DMS153 (cell line): ENCODE results near the gene LRRC4C.

Source experiments
- DNase-seq: peaks from one replicate; lab custom pipeline; 2025; lab: John Stamatoyannopoulos, UW

The LRRC4C gene

DNA sequence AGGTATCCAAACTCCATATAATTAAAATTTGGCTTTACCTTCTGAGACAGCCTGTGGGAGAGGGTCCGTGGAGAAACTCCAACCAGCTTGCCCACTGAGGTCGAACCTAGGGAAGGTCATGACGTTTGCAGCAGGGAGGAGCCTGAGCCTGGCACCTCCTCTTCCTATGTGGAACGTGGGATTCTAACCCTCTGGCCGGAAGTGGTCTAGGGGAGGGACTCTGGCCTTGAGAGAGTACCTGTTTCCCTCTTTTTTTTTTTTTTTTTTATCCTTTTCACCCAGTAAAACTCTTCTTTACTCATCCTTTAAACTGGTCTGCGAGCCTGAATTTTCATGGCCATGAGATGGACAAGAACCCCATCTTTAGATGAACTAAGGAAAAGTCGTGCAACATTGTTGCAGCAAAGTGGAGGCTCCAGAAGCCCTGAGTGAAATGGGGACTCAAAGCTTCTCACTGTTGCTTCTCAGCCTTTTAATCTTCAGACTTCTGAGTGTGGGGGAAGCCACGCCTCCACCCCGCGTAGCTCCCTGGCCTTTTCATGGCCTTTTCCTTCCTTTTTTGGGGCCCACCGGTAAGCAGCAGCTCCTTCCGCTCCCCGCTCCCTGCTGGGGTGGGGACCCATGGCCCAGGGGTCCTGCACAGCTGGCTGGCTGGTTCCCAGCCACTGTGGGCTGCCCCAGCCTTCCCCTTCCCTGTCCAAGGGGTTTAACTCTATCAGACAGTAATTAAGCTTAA lies 1359.9 kb downstream of the LRRC4C start:
- DNase-seq = no peak

DNA sequence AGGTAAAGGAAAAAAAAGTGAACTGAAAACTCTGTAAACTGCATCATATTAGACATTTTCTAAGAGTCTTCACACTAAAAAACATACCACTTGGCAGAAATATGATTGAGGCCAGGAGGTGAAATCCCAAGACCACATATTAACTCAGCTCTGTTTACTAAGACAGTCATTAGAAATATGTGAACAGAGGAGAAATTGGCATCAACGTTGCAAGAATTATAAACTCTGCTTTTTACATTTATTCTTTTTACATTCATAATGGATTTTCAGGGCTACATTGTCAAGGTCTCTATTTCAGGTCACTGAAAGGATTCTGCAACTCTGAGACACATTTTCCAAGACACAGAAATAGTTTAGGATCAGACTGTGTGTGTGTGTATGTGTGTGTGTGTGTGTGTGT lies 1364.0 kb downstream of the LRRC4C start:
- no peak for DNase-seq

DNA sequence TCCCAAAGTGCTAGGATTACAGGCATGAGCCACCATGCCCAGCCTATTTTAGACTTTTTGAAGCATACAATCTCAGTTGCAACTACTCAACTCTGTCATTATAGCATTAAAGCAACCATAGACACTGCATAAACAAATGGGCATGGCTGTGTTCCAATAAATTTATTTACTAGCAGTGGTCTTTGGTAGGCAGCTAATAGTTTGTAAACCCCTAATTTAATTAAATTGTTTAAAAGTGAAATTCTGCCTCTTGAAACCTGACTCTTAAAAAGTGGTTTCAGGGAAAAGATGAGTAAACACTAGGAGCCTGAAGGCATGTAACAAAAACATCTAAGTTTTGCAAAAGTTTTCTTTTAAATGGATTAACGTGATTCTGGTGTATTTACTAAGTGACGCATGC lies 1364.5 kb downstream of the LRRC4C start:
- no peak for DNase-seq

DNA sequence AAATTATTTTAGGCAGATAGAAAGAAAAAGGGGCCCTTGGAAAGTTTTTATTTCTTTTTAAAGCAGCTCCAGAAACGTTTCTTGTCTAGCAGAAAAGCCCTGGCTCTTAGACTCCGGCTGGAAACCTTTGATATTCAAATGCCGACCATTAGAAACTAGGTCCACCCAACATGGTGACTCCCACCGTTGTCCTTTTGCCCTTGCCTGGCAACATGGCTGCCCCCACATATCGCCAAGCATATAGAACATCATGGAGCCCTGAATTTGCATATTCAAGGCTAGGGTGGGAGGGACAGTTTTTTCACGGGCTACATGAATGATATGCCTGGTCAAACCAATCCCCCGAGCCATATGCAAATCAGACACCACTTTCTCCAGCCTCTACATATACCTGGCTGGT lies 1379.0 kb downstream of the LRRC4C start:
- no peak for DNase-seq
